Measurements from ENCODE around the gene FAM47E. TPM values are rescaled to one million over a fixed set of nuclear protein-coding genes. Genes with fewer than 3 reads are reported as not detected.

Gene FAM47E
- total RNA-seq, 1 donor from 2014 or later: 7.0 TPM

DNA sequence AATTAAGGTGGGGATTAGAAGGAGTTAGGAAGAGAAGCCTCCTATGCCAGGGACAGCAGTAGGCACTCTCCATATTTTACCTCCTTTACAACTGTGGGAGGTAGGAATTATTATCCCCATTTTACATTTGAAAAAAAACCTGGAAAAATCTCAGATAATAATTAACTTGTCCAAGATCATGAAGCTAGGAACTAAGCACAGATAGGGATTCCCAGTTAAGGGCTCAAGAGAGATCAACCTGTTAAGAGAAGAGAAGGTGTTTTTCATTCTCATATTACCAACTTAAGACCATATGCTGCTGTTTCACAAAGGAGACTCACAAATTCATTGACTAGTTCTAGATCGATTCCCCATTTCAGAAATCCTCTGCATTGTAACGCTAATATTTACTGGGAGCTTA, 16.1 kb upstream of the FAM47E start:
- Mint-ChIP-seq H3K27ac (no peak overlapping the region), H3K9me3 (peaks cover 9% of the 10 kb centered on the region), H3K4me1 (peaks cover 7% of the 10 kb centered on the region), H3K36me3 (no peaks in the 10 kb centered on the region), H3K27me3 (ENCODE audit: insufficient read depth, low read depth) (no peaks in the 10 kb centered on the region), H3K4me3 (no peak overlapping the region)
- H3K4me2 ChIP-seq: no peak overlapping the region
- H3K27me3 ChIP-seq: no peaks in the 10 kb centered on the region
- H2AFZ ChIP-seq (replicated peaks): no peak overlapping the region
- H3K4me1 ChIP-seq: peaks cover 6% of the 10 kb centered on the region
- no peak for TF ChIP-seq EZH2 (IDR thresholded peaks at IDR 0.05)
- TF ChIP-seq, protein P1, sequence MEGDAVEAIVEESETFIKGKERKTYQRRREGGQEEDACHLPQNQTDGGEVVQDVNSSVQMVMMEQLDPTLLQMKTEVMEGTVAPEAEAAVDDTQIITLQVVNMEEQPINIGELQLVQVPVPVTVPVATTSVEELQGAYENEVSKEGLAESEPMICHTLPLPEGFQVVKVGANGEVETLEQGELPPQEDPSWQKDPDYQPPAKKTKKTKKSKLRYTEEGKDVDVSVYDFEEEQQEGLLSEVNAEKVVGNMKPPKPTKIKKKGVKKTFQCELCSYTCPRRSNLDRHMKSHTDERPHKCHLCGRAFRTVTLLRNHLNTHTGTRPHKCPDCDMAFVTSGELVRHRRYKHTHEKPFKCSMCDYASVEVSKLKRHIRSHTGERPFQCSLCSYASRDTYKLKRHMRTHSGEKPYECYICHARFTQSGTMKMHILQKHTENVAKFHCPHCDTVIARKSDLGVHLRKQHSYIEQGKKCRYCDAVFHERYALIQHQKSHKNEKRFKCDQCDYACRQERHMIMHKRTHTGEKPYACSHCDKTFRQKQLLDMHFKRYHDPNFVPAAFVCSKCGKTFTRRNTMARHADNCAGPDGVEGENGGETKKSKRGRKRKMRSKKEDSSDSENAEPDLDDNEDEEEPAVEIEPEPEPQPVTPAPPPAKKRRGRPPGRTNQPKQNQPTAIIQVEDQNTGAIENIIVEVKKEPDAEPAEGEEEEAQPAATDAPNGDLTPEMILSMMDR (IDR thresholded peaks at IDR 0.05): no peak
- no peak for TF ChIP-seq EZH2phosphoT487 (IDR thresholded peaks at IDR 0.05)
- no peaks in the 10 kb centered on the region for H4K20me1 ChIP-seq (ENCODE audit: low read depth)
- no peak for DNase-seq (ENCODE audit: low spot score)
- H3F3A ChIP-seq (ENCODE audit: low read depth): no peaks in the 10 kb centered on the region
- no peaks in the 10 kb centered on the region for H3K36me3 ChIP-seq
- no peak overlapping the region for H3K9ac ChIP-seq
- no peak overlapping the region for H3K27ac ChIP-seq
- no peak overlapping the region for H3K4me3 ChIP-seq
- H3K9me3 ChIP-seq (ENCODE audit: low read depth): no peaks in the 10 kb centered on the region
- H3K79me2 ChIP-seq (ENCODE audit: low read depth): no peaks in the 10 kb centered on the region

DNA sequence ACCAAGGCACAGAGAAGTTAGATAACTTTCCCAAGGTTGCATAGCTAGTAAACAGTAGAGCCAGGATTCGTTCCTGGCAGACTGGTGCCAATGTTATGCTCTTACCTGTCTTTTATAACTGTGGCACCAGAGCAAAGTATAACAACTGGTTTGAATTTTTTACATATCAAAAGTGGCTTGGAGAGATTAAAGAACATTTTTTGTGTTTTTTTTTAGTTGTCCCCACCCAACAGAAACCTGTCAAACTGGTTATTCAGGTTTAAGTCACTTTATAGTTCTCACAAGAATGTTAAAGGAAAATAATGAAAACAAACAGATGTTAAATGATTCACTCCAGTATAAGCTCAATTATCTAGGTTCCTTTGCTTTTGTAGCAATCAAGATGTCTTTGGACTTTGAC, 15.6 kb upstream of the FAM47E start:
- Mint-ChIP-seq H3K9me3 (peaks cover 13% of the 10 kb centered on the region), H3K27ac (no peak overlapping the region), H3K4me3 (no peak overlapping the region), H3K4me1 (peaks cover 7% of the 10 kb centered on the region), H3K27me3 (ENCODE audit: insufficient read depth, low read depth) (no peaks in the 10 kb centered on the region), H3K36me3 (no peaks in the 10 kb centered on the region)
- Histone ChIP-seq H3K4me2 (no peak overlapping the region), H3K9ac (no peak overlapping the region), H3F3A (ENCODE audit: low read depth) (no peaks in the 10 kb centered on the region), H4K20me1 (ENCODE audit: low read depth) (no peaks in the 10 kb centered on the region), H3K27me3 (no peaks in the 10 kb centered on the region), H3K4me3 (no peak overlapping the region), H3K79me2 (ENCODE audit: low read depth) (no peaks in the 10 kb centered on the region), H3K36me3 (no peaks in the 10 kb centered on the region), H3K9me3 (ENCODE audit: low read depth) (no peaks in the 10 kb centered on the region), H3K4me1 (peaks cover 6% of the 10 kb centered on the region), H2AFZ (replicated peaks) (no peak overlapping the region), H3K27ac (no peak overlapping the region)
- no peak for DNase-seq (ENCODE audit: low spot score)
- TF ChIP-seq, protein P1 (IDR thresholded peaks at IDR 0.05): no peak
- TF ChIP-seq EZH2phosphoT487 (IDR thresholded peaks at IDR 0.05) (no peak), EZH2 (IDR thresholded peaks at IDR 0.05) (no peak)

DNA sequence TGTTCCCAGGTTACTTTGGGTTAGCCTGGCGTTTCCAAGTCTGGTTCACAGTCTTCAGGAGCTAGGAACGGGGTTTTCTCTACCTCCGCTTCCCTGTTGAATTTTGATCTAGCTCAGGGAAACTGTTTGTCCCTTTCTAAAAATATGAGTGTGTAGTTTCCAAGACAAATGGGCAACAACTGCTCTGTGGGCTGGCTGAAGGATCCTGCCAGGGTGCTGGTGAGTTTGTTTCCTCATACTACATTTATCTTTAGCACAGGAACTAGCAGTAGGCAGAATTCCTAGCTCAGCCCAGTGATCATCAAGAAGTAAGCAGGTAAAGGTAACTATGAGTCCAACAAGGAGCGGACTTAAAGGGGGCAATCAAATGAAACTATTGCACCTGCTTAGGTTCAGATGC, 13.3 kb upstream of the FAM47E start:
- H3K4me3 ChIP-seq: no peak overlapping the region
- peaks cover 2% of the 10 kb centered on the region for H3K27me3 Mint-ChIP-seq (ENCODE audit: insufficient read depth, low read depth)
- H3K4me3 Mint-ChIP-seq: no peak overlapping the region
- H3K9ac ChIP-seq: no peak overlapping the region
- peaks cover 1% of the 10 kb centered on the region for H3K4me1 ChIP-seq
- no peak overlapping the region for H2AFZ ChIP-seq (replicated peaks)
- H3K4me2 ChIP-seq: no peak overlapping the region
- H3K27ac Mint-ChIP-seq: no peak overlapping the region
- peaks cover 14% of the 10 kb centered on the region for H3K9me3 Mint-ChIP-seq
- H3K36me3 Mint-ChIP-seq: no peaks in the 10 kb centered on the region
- H3K27me3 ChIP-seq: no peaks in the 10 kb centered on the region
- no peaks in the 10 kb centered on the region for H3K36me3 ChIP-seq
- TF ChIP-seq, protein P1 (IDR thresholded peaks at IDR 0.05): no peak
- TF ChIP-seq EZH2phosphoT487 (IDR thresholded peaks at IDR 0.05) (no peak), EZH2 (IDR thresholded peaks at IDR 0.05) (no peak)
- no peaks in the 10 kb centered on the region for H3K79me2 ChIP-seq (ENCODE audit: low read depth)
- no peaks in the 10 kb centered on the region for H3K9me3 ChIP-seq (ENCODE audit: low read depth)
- DNase-seq (ENCODE audit: low spot score): no peak
- no peaks in the 10 kb centered on the region for H4K20me1 ChIP-seq (ENCODE audit: low read depth)
- no peaks in the 10 kb centered on the region for H3F3A ChIP-seq (ENCODE audit: low read depth)
- peaks cover 4% of the 10 kb centered on the region for H3K4me1 Mint-ChIP-seq
- H3K27ac ChIP-seq: no peak overlapping the region
